ENCODE data around the gene AFTPH. TPM values are rescaled to one million over a fixed set of nuclear protein-coding genes. Genes with fewer than 3 reads are reported as not detected.
A peak's percentile ranks its signal among the peaks of the same experiment; 100 is the strongest.

AFTPH gene
- total and polyA plus RNA-seq, 9 of the 15 experiments (the other 6 are each of a cell fraction or from before 2014, with no cell fraction given) = 8.0 to 26.2 (median 13.8) TPM

- TF ChIP-seq MTA2 (IDR thresholded peaks at IDR 0.05; ENCODE audit: low read depth) (no peak), TEAD4 (IDR thresholded peaks at IDR 0.05; ENCODE audit: low read length) (peak; percentile 5; the same call in 1 of the 2 replicates), TEAD4 (CRISPR knock-in tag; IDR thresholded peaks at IDR 0.05; ENCODE audit: borderline replicate concordance) (no peak), SMAD2 (IDR thresholded peaks at IDR 0.05; ENCODE audit: low read depth, low read length) (no peak), ZNF699 (CRISPR knock-in tag; IDR thresholded peaks at IDR 0.05; ENCODE audit: insufficient replicate concordance) (no peak), NR2C2 (CRISPR knock-in tag; IDR thresholded peaks at IDR 0.05) (no peak), NR2C2 (tag; IDR thresholded peaks at IDR 0.05) (peak; percentile 85), PHB2 (IDR thresholded peaks at IDR 0.05; ENCODE audit: low read depth) (no peak), MEF2D (tag; conservative IDR thresholded peaks at IDR 0.05; ENCODE audit: low read depth) (no peak), PYGO2 (tag; IDR thresholded peaks at IDR 0.05) (no peak), ZNF444 (CRISPR knock-in tag; IDR thresholded peaks at IDR 0.05) (no peak), ZNF140 (CRISPR knock-in tag; IDR thresholded peaks at IDR 0.05) (no peak), FIP1L1 (IDR thresholded peaks at IDR 0.05; ENCODE audit: low read depth, low read length, poor library complexity, severe bottlenecking) (peak; percentile 52), XRCC5 (IDR thresholded peaks at IDR 0.05; ENCODE audit: low read depth, low read length) (no peak), HMGXB4 (CRISPR knock-in tag; IDR thresholded peaks at IDR 0.05) (no peak), TEAD1 (CRISPR knock-in tag; IDR thresholded peaks at IDR 0.05) (no peak), SNIP1 (IDR thresholded peaks at IDR 0.05; ENCODE audit: low read depth) (no peak), MEF2A (IDR thresholded peaks at IDR 0.05; ENCODE audit: control insufficient read depth, low read depth, low read length) (no peak), TBL1XR1 (IDR thresholded peaks at IDR 0.05; ENCODE audit: low read length in 2 of 2) (peak; percentile 18 to 31; a peak in 2 of 4 replicates), CREB3 (tag; conservative IDR thresholded peaks at IDR 0.05; ENCODE audit: low read depth) (no peak), CTBP1 (IDR thresholded peaks at IDR 0.05; ENCODE audit: borderline replicate concordance) (no peak; the same call in 1 of the 2 replicates), KLF13 (tag; IDR thresholded peaks at IDR 0.05; ENCODE audit: borderline replicate concordance, low read depth) (0 out of 2 replicates have a peak, but pooled peaks have one; percentile 18)
- TF ChIP-seq, protein P1, sequence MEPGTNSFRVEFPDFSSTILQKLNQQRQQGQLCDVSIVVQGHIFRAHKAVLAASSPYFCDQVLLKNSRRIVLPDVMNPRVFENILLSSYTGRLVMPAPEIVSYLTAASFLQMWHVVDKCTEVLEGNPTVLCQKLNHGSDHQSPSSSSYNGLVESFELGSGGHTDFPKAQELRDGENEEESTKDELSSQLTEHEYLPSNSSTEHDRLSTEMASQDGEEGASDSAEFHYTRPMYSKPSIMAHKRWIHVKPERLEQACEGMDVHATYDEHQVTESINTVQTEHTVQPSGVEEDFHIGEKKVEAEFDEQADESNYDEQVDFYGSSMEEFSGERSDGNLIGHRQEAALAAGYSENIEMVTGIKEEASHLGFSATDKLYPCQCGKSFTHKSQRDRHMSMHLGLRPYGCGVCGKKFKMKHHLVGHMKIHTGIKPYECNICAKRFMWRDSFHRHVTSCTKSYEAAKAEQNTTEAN (CRISPR knock-in tag; IDR thresholded peaks at IDR 0.05) = no peak
These were observed at the start of gene AFTPH (continued) for GRCh38 chr2:64523666-64524603.

All from K562 (cell line).